ENCODE measurements around the gene FKBP15.

GRCh38 chr9:113199683-113200329, 21.3 kb downstream of the FKBP15 start:
- TF ChIP-seq CTCF (optimal IDR thresholded peaks at IDR 0.05 in 1 of 3, IDR thresholded peaks at IDR 0.05 in 1 of 3, conservative IDR thresholded peaks at IDR 0.05 in 1 of 3; ENCODE audit: extremely low read depth in 1 of 3, insufficient read depth in 2 of 3, low read length in 3 of 3) (no peak), EZH2 (IDR thresholded peaks at IDR 0.05; ENCODE audit: low read length) (no peak)
